Measurements from ENCODE around the gene CCDC85C. TPM values are rescaled to one million over a fixed set of nuclear protein-coding genes. Genes with fewer than 3 reads are reported as not detected.
A peak's percentile ranks its signal among the peaks of the same experiment; 100 is the strongest.

Gene CCDC85C
- total RNA-seq, 2 donors from 2014 or later, result 54.0 to 73.4 TPM

GRCh38 chr14:99562856-99563748 lies 40.9 kb downstream of the CCDC85C start:
- Histone ChIP-seq H3K27ac (no peak overlapping the region), H3K9ac (ENCODE audit: low read depth in 2 of 2, low read length in 2 of 2) (no peak overlapping the region), H3K9me3 (no peaks in the 10 kb centered on the region), H3K36me3 (no peaks in the 10 kb centered on the region), H3K4me1 (peaks cover 29% of the 10 kb centered on the region), H3K27me3 (no peaks in the 10 kb centered on the region), H3K4me3 (no peak overlapping the region)
- peak; percentile 79 for DNase-seq
- TF ChIP-seq, protein P1, sequence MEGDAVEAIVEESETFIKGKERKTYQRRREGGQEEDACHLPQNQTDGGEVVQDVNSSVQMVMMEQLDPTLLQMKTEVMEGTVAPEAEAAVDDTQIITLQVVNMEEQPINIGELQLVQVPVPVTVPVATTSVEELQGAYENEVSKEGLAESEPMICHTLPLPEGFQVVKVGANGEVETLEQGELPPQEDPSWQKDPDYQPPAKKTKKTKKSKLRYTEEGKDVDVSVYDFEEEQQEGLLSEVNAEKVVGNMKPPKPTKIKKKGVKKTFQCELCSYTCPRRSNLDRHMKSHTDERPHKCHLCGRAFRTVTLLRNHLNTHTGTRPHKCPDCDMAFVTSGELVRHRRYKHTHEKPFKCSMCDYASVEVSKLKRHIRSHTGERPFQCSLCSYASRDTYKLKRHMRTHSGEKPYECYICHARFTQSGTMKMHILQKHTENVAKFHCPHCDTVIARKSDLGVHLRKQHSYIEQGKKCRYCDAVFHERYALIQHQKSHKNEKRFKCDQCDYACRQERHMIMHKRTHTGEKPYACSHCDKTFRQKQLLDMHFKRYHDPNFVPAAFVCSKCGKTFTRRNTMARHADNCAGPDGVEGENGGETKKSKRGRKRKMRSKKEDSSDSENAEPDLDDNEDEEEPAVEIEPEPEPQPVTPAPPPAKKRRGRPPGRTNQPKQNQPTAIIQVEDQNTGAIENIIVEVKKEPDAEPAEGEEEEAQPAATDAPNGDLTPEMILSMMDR (IDR thresholded peaks at IDR 0.05), result no peak
- intact Hi-C loops (cut with DNase I), result loop anchor here (5.0 kb wide), 1 partner anchor 44 kb away; no protein-coding TSS in a partner anchor

DNA sequence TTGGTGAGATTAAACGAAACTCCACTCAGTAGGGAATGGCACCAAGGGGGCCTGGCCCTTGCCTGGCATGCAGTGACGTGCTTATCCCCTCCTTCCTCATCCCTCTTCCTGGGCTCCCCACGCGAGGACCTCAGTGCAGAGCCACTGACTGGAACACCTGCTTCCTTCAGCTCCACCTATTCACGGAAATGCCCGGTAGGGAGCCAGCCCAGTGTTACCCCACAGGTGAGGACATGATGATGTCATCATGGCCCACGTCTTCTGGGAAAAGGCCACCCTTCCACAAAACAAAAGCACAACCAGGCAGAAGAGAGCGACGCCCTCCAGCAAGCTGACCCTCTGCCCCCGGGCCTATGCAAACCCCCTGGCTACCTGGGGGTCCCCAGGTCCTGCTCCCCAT lies 42.1 kb downstream of the CCDC85C start:
- Histone ChIP-seq H3K9me3 (no peaks in the 10 kb centered on the region), H3K36me3 (no peaks in the 10 kb centered on the region), H3K4me3 (no peak overlapping the region), H3K9ac (ENCODE audit: low read depth in 2 of 2, low read length in 2 of 2) (no peak overlapping the region), H3K27ac (no peak overlapping the region), H3K27me3 (no peaks in the 10 kb centered on the region), H3K4me1 (peaks cover 28% of the 10 kb centered on the region)
- TF ChIP-seq, protein P1 (IDR thresholded peaks at IDR 0.05), result no peak
- intact Hi-C loops (cut with DNase I), result loop anchor here (5.0 kb wide), 1 partner anchor 45 kb away; no protein-coding TSS in a partner anchor
- no peak for DNase-seq

- TF ChIP-seq, protein P1 (IDR thresholded peaks at IDR 0.05), result no peak
- no peaks in the 10 kb centered on the region for H3K36me3 ChIP-seq
- peaks cover 21% of the 10 kb centered on the region for H3K4me1 ChIP-seq
- H3K27ac ChIP-seq, result no peak overlapping the region
- H3K4me3 ChIP-seq, result no peak overlapping the region
- H3K27me3 ChIP-seq, result no peaks in the 10 kb centered on the region
- intact Hi-C loops (cut with DNase I), result loop anchor here (5.0 kb wide), 1 partner anchor 46 kb away; no protein-coding TSS in a partner anchor
- no peak for DNase-seq
- no peak overlapping the region for H3K9ac ChIP-seq (ENCODE audit: low read depth in 2 of 2, low read length in 2 of 2)
- no peaks in the 10 kb centered on the region for H3K9me3 ChIP-seq
Measured at GRCh38 chr14:99560922-99561683, 42.9 kb downstream of the CCDC85C start.

DNA sequence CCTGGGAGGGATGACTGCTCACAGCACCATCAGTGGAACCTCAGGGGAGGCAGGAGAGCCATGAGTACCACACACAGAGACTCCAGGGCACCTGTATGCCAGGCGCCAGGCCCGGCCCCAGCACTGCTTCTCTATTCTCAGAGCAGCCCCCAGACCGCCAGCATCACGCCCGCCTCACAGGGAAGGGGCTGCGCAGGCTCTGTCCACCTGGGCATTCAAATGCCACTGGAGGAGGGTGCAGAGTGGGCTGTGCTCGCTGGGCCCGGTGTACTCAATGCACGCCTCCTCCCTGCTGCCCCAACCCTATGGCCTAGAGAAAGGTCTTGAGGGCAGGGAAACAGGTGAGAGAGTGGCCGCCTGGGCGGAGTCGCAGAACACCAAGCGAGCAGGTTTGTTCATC lies 43.6 kb downstream of the CCDC85C start:
- Histone ChIP-seq H3K27me3 (no peaks in the 10 kb centered on the region), H3K9ac (ENCODE audit: low read depth in 2 of 2, low read length in 2 of 2) (peak overlapping the region in 1 of 2 donors; percentile 9), H3K9me3 (no peaks in the 10 kb centered on the region), H3K4me3 (no peak overlapping the region), H3K36me3 (no peaks in the 10 kb centered on the region), H3K27ac (no peak overlapping the region), H3K4me1 (peaks cover 19% of the 10 kb centered on the region)
- no peak for DNase-seq
- TF ChIP-seq, protein P1 (IDR thresholded peaks at IDR 0.05), result no peak
- intact Hi-C loops (cut with DNase I), result loop anchor here (5.0 kb wide), 1 partner anchor 47 kb away; no protein-coding TSS in a partner anchor

GRCh38 chr14:99559286-99559990 lies 44.6 kb downstream of the CCDC85C start:
- Histone ChIP-seq H3K4me3 (no peak overlapping the region), H3K27me3 (no peaks in the 10 kb centered on the region), H3K9ac (ENCODE audit: low read depth in 2 of 2, low read length in 2 of 2) (no peak overlapping the region), H3K9me3 (no peaks in the 10 kb centered on the region), H3K36me3 (no peaks in the 10 kb centered on the region), H3K27ac (no peak overlapping the region), H3K4me1 (peaks cover 12% of the 10 kb centered on the region)
- TF ChIP-seq, protein P1 (IDR thresholded peaks at IDR 0.05), result no peak
- intact Hi-C loops (cut with DNase I), result no loop called here
- DNase-seq, result no peak

Measured in colonic mucosa (tissue), 4 donors.